Panc1 (cell line): ENCODE results near the gene SNRNP70. TPM values are rescaled to one million over a fixed set of nuclear protein-coding genes. Genes with fewer than 3 reads are reported as not detected.

ENCODE experiments used
- ATAC-seq: fragments of 200-7000 bp; cut with Tn5 transposase; 2 replicates; pipeline ENCODE4 v1.9.1; 2020; ENCODE audit warnings: mild to moderate bottlenecking, moderate library complexity
- BruUV-seq: library from RNA; stranded (reverse); fragments of 400-500 nt; replicated peaks from 2 replicates; lab custom pipeline; 2021; lab: Mats Ljungman, UMichigan
- CTCF ChIA-PET: fragments of 300-600 bp; sonication (Branson Sonifier 250); formaldehyde crosslinking; loops from one replicate; lab custom pipeline; 2022; ENCODE audit warnings: antibody characterized with exemption; lab: Charles Lee
- POLR2A ChIA-PET: fragments of 300-600 bp; sonication (Branson Sonifier 250); formaldehyde crosslinking; loops from one replicate; lab custom pipeline; 2022; ENCODE audit warnings: antibody characterized with exemption; lab: Charles Lee
- DNase-seq: peaks from one replicate; pipeline ENCODE4 v3.0.0-alpha.2; 2010; ENCODE audit warnings: low read depth, low spot score
- H3K27ac ChIP-seq: 2 replicates; pipeline ENCODE4 v1.5.1; 2011; ENCODE audit warnings: mild to moderate bottlenecking, low read length, inconsistent platforms
- H3K27me3 ChIP-seq: fragments of 200-500 bp; sonication (Bioruptor generic); 2 replicates; pipeline ENCODE4 v1.6.0; 2014; ENCODE audit warnings: low read length, inconsistent platforms; ENCODE audit not compliant: control insufficient read depth, insufficient read depth
- H3K36me3 ChIP-seq: fragments of 200-500 bp; sonication (Bioruptor generic); 2 replicates; pipeline ENCODE4 v1.5.1; 2014; ENCODE audit warnings: inconsistent platforms, mild to moderate bottlenecking, low read length, moderate library complexity; ENCODE audit not compliant: control insufficient read depth, insufficient read depth
- H3K4me1 ChIP-seq: 2 replicates; pipeline ENCODE4 v1.5.1; 2011; ENCODE audit warnings: inconsistent platforms, mild to moderate bottlenecking, low read length, moderate library complexity; ENCODE audit not compliant: control insufficient read depth, insufficient read depth
- H3K4me3 ChIP-seq, 2 experiments: 2 replicates each; pipeline ENCODE4 v1.5.1; 2011 to 2012; ENCODE audit warnings: low read depth in 2 of 2, low read length in 2 of 2, mild to moderate bottlenecking in 2 of 2, inconsistent platforms in 1 of 2, moderate library complexity in 1 of 2
- H3K9me3 ChIP-seq: fragments of 200-500 bp; sonication (Bioruptor generic); 2 replicates; pipeline ENCODE4 v1.5.1; 2014; ENCODE audit warnings: low read depth, mild to moderate bottlenecking, inconsistent platforms, low read length, moderate library complexity; ENCODE audit not compliant: control insufficient read depth, insufficient read depth
- POLR2AphosphoS5 ChIP-seq: IDR thresholded peaks from 2 replicates; pipeline ENCODE4 v1.6.1; 2012; ENCODE audit warnings: mild to moderate bottlenecking, low read depth, low read length, moderate library complexity
- REST ChIP-seq, 2 experiments: IDR thresholded peaks; 2 replicates each; pipeline ENCODE4 v1.6.1; 2011 to 2012; ENCODE audit warnings: low read depth in 2 of 2, control low read depth in 1 of 2, low read length in 1 of 2, mild to moderate bottlenecking in 1 of 2, moderate library complexity in 1 of 2; ENCODE audit not compliant: insufficient read depth in 1 of 2
- SIN3A ChIP-seq: IDR thresholded peaks from 2 replicates; pipeline ENCODE4 v1.6.1; 2012; ENCODE audit warnings: low read depth, mild to moderate bottlenecking, low read length, moderate library complexity, borderline replicate concordance; ENCODE audit not compliant: insufficient read depth
- TCF7L2 ChIP-seq: IDR thresholded peaks from 2 replicates; pipeline ENCODE4 v1.6.1; 2011; ENCODE audit warnings: mild to moderate bottlenecking, low read depth, low read length, inconsistent platforms
- in situ Hi-C: cut with HindIII; loops from 2 replicates; pipeline ENCODE4 v1.10.0; 2016; ENCODE audit warnings: low sequenced_read_pairs, low pct_unique_long_range_greater_than_20kb
- intact Hi-C: fragments of 100-400 bp; cut with micrococcal nuclease; formaldehyde crosslinking; loops from one replicate; pipeline ENCODE4 v1.10.0; 2022; ENCODE audit not compliant: unreplicated experiment
- total RNA-seq: library from RNA; stranded (reverse); gene quantifications from one replicate; pipeline ENCODE4 v1.2.1, GENCODE V29; 2021; ENCODE audit not compliant: unreplicated experiment
- TF ChIP-seq, protein P1 (sequence below): fragments of 450-650 bp; IDR thresholded peaks from 2 replicates; pipeline ENCODE4 v1.5.1; 2017; ENCODE audit warnings: mild to moderate bottlenecking

Gene SNRNP70
- total RNA-seq, 1 experiment from 2014 or later = 180 TPM

DNA sequence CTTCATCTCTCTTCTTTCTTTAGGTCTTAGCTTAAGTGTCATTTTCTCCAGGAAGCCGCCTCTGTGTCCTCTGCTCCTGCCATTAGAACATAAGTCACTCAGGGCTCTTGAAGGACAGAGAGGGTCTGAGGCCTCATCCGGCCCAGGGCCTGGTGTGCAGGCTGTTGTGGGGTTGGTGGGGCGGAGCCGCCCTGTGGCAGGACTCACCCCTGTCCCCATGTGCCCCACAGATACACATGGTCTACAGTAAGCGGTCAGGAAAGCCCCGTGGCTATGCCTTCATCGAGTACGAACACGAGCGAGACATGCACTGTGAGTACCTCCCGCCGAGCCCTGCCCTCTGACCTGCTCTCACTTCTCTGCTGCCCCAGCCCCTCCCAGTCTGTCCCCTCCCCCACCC, 15.9 kb downstream of the SNRNP70 start:
- ChIA-PET POLR2A (no interaction called here), CTCF (no interaction called here)
- no peak for ATAC-seq
- Histone ChIP-seq H3K4me1 (peaks cover 6% of the 10 kb centered on the region), H3K4me3 (no peak overlapping the region), H3K9me3 (no peaks in the 10 kb centered on the region), H3K27me3 (no peaks in the 10 kb centered on the region), H3K27ac (no peak overlapping the region), H3K36me3 (peaks cover 13% of the 10 kb centered on the region)
- no peak for DNase-seq
- TF ChIP-seq REST (IDR thresholded peaks at IDR 0.05; ENCODE audit: insufficient read depth in 1 of 2, low read depth in 2 of 2, low read length in 1 of 2) (no peak), SIN3A (no peak), POLR2AphosphoS5 (no peak), TCF7L2 (no peak)
- TF ChIP-seq, protein P1, sequence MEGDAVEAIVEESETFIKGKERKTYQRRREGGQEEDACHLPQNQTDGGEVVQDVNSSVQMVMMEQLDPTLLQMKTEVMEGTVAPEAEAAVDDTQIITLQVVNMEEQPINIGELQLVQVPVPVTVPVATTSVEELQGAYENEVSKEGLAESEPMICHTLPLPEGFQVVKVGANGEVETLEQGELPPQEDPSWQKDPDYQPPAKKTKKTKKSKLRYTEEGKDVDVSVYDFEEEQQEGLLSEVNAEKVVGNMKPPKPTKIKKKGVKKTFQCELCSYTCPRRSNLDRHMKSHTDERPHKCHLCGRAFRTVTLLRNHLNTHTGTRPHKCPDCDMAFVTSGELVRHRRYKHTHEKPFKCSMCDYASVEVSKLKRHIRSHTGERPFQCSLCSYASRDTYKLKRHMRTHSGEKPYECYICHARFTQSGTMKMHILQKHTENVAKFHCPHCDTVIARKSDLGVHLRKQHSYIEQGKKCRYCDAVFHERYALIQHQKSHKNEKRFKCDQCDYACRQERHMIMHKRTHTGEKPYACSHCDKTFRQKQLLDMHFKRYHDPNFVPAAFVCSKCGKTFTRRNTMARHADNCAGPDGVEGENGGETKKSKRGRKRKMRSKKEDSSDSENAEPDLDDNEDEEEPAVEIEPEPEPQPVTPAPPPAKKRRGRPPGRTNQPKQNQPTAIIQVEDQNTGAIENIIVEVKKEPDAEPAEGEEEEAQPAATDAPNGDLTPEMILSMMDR = no peak
- no TSS peak for BruUV-seq
- in situ Hi-C loops (no loop called here), intact Hi-C loops (no loop called here)

DNA sequence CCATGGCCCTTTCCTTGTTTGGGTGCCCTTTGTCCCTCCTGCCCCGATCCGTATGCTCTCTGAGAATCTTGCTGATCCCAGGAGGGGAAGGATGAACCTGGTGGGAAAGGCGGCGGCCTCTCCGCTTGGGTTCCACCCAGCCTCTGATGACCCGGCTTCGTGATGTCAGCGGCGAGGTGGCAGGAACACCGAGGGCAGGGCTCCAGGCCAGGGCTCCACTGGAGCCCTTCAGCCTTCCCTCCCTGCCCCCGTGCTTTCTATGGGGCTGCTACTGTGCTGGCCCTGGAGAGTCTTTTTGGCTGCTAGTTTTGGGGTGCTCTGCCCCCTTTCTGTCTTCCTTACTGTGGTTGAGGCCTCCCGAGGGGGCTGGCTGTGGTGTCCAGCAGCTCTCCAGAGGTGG, 17.1 kb downstream of the SNRNP70 start:
- ChIA-PET CTCF (interaction anchor here (0.5 kb wide), 1 partner anchor 38 kb away, joined by 3 read pairs; the partner anchor contains the start of gene NTF4), POLR2A (no interaction called here)
- TF ChIP-seq TCF7L2 = no peak
- TF ChIP-seq REST (IDR thresholded peaks at IDR 0.05; ENCODE audit: insufficient read depth in 1 of 2, low read depth in 2 of 2, low read length in 1 of 2) = no peak
- no peak for TF ChIP-seq SIN3A
- TF ChIP-seq POLR2AphosphoS5 = no peak
- TF ChIP-seq, protein P1 = no peak
- H3K9me3 ChIP-seq = no peaks in the 10 kb centered on the region
- H3K27ac ChIP-seq = no peak overlapping the region
- in situ Hi-C loops = no loop called here
- H3K27me3 ChIP-seq = no peaks in the 10 kb centered on the region
- ATAC-seq (no peak), DNase-seq (no peak)
- no peak overlapping the region for H3K4me3 ChIP-seq
- H3K36me3 ChIP-seq = peaks cover 13% of the 10 kb centered on the region
- intact Hi-C loops = no loop called here
- BruUV-seq = no TSS peak
- H3K4me1 ChIP-seq = peaks cover 3% of the 10 kb centered on the region
